HL-60 (cell line): ENCODE data around the gene ZNF678.
"Not testable (repeated sequence)": the region's sequence is repeated elsewhere in the genome, so short reads cannot be mapped to it uniquely, and the experiment has no call there.

Experiments
- GABPA ChIP-seq: IDR thresholded peaks from 2 replicates; pipeline ENCODE4 v1.6.1; 2012; ENCODE audit warnings: low read depth
- TF ChIP-seq, protein P1 (sequence below): IDR thresholded peaks from one replicate; pipeline ENCODE4 v1.5.1; 2011; ENCODE audit warnings: low read length, control low read depth, inconsistent platforms; ENCODE audit not compliant: insufficient read depth
- TF ChIP-seq, protein P2 (sequence below): IDR thresholded peaks from 2 replicates; pipeline ENCODE4 v1.6.1; 2012; ENCODE audit warnings: low read depth; ENCODE audit not compliant: insufficient replicate concordance

DNA sequence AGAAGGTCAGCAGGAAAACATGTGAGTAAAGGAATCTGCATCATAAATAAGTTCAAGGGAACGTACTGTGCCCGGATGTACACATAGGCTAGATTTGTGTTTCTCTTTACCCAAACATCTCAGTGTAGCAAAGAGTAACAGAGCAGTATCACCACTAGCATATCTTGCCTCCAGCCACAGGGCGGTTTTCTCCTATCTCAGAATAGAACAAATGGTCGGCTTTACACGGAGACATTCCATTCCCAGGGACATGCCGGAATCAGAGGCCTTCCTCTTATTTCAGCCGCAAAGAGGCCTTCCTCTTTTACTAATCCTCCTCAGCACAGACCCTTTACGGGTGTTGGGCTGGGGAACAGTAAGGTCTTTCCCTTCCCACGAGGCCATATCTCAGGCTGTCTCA, 42.9 kb downstream of the ZNF678 start:
- TF ChIP-seq, protein P1, sequence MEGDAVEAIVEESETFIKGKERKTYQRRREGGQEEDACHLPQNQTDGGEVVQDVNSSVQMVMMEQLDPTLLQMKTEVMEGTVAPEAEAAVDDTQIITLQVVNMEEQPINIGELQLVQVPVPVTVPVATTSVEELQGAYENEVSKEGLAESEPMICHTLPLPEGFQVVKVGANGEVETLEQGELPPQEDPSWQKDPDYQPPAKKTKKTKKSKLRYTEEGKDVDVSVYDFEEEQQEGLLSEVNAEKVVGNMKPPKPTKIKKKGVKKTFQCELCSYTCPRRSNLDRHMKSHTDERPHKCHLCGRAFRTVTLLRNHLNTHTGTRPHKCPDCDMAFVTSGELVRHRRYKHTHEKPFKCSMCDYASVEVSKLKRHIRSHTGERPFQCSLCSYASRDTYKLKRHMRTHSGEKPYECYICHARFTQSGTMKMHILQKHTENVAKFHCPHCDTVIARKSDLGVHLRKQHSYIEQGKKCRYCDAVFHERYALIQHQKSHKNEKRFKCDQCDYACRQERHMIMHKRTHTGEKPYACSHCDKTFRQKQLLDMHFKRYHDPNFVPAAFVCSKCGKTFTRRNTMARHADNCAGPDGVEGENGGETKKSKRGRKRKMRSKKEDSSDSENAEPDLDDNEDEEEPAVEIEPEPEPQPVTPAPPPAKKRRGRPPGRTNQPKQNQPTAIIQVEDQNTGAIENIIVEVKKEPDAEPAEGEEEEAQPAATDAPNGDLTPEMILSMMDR, result not testable (repeated sequence)
- TF ChIP-seq, protein P2, sequence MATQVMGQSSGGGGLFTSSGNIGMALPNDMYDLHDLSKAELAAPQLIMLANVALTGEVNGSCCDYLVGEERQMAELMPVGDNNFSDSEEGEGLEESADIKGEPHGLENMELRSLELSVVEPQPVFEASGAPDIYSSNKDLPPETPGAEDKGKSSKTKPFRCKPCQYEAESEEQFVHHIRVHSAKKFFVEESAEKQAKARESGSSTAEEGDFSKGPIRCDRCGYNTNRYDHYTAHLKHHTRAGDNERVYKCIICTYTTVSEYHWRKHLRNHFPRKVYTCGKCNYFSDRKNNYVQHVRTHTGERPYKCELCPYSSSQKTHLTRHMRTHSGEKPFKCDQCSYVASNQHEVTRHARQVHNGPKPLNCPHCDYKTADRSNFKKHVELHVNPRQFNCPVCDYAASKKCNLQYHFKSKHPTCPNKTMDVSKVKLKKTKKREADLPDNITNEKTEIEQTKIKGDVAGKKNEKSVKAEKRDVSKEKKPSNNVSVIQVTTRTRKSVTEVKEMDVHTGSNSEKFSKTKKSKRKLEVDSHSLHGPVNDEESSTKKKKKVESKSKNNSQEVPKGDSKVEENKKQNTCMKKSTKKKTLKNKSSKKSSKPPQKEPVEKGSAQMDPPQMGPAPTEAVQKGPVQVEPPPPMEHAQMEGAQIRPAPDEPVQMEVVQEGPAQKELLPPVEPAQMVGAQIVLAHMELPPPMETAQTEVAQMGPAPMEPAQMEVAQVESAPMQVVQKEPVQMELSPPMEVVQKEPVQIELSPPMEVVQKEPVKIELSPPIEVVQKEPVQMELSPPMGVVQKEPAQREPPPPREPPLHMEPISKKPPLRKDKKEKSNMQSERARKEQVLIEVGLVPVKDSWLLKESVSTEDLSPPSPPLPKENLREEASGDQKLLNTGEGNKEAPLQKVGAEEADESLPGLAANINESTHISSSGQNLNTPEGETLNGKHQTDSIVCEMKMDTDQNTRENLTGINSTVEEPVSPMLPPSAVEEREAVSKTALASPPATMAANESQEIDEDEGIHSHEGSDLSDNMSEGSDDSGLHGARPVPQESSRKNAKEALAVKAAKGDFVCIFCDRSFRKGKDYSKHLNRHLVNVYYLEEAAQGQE, result not testable (repeated sequence)
- TF ChIP-seq GABPA, result not testable (repeated sequence)
